Fibroblast of villous mesenchyme (primary cell): ENCODE measurements around the gene GULP1. TPM values are rescaled to one million over a fixed set of nuclear protein-coding genes. Genes with fewer than 3 reads are reported as not detected.

Experiments used
- DNase-seq: peaks from one replicate; pipeline ENCODE4 v3.0.0-alpha.2; 2010; ENCODE audit warnings: low read depth
- H3K4me3 ChIP-seq: 2 replicates; pipeline ENCODE4 v1.5.1; 2011; ENCODE audit warnings: low read depth, mild to moderate bottlenecking, low read length
- CTCF ChIP-seq: IDR thresholded peaks from 2 replicates; pipeline ENCODE4 v1.5.1; 2012; ENCODE audit warnings: low read depth, mild to moderate bottlenecking, low read length; ENCODE audit not compliant: insufficient read depth
- total RNA-seq: library from RNA; depleted of rRNA; stranded (reverse); fragments of >200 nt; gene quantifications from 2 replicates; pipeline ENCODE4 v1.2.3, GENCODE V29; 2012

The GULP1 gene
- total RNA-seq, 1 donor, result 53.1 TPM

- H3K4me3 ChIP-seq, result no peak overlapping the region
- no peak for DNase-seq
- TF ChIP-seq CTCF, result no peak
Measured at GRCh38 chr2:188466761-188467160, 175.1 kb downstream of the GULP1 start.

GRCh38 chr2:188471166-188471565 is 179.5 kb downstream of the GULP1 start:
- H3K4me3 ChIP-seq, result no peak overlapping the region
- TF ChIP-seq CTCF, result no peak
- no peak for DNase-seq

- no peak overlapping the region for H3K4me3 ChIP-seq
- DNase-seq, result no peak
- no peak for TF ChIP-seq CTCF
Measured at GRCh38 chr2:188473306-188473705, 181.6 kb downstream of the GULP1 start.

GRCh38 chr2:188474316-188474715 is 182.6 kb downstream of the GULP1 start:
- DNase-seq, result no peak
- no peak overlapping the region for H3K4me3 ChIP-seq
- no peak for TF ChIP-seq CTCF

- H3K4me3 ChIP-seq, result no peak overlapping the region
- no peak for DNase-seq
- TF ChIP-seq CTCF, result no peak
Measured at GRCh38 chr2:188475945-188476344, 184.3 kb downstream of the GULP1 start.

- no peak for TF ChIP-seq CTCF
- no peak overlapping the region for H3K4me3 ChIP-seq
Measured at GRCh38 chr2:188477564-188478103, 186.0 kb downstream of the GULP1 start.

GRCh38 chr2:188478724-188479123 is 187.1 kb downstream of the GULP1 start:
- TF ChIP-seq CTCF, result no peak
- no peak for DNase-seq
- H3K4me3 ChIP-seq, result no peak overlapping the region

More at GRCh38 chr2:188477564-188478103, 186.0 kb downstream of the GULP1 start:
- no peak for DNase-seq
